ENCODE measurements around the gene PNPLA2. TPM values are rescaled to one million over a fixed set of nuclear protein-coding genes. Genes with fewer than 3 reads are reported as not detected.

The PNPLA2 gene
- polyA plus RNA-seq (2012; ENCODE audit: insufficient read length, low read depth) = 135 TPM

- TF ChIP-seq POLR2AphosphoS5 (IDR thresholded peaks at IDR 0.05; ENCODE audit: low read depth, low read length) (no peak), TAF1 (IDR thresholded peaks at IDR 0.05; ENCODE audit: borderline replicate concordance, insufficient read depth, low read length) (no peak), SIN3A (IDR thresholded peaks at IDR 0.05; ENCODE audit: borderline replicate concordance, insufficient read depth, low read length) (no peak), REST (IDR thresholded peaks at IDR 0.05; ENCODE audit: insufficient read depth in 1 of 2, low read depth in 2 of 2, low read length in 2 of 2) (no peak), FOXP2 (optimal IDR thresholded peaks at IDR 0.05; ENCODE audit: borderline replicate concordance, extremely low read depth, extremely low read length, insufficient read depth) (no peak)
These were observed at the start of gene PNPLA2 for GRCh38 chr11:818396-819128. TSS of gene PNPLA2 (plus strand) at chr11:818914. CDS start at chr11:819719, 805 bp downstream.

GRCh38 chr11:769887-770641, 48.6 kb upstream of the PNPLA2 start:
- TF ChIP-seq FOXP2 (optimal IDR thresholded peaks at IDR 0.05; ENCODE audit: borderline replicate concordance, extremely low read depth, extremely low read length, insufficient read depth) (no peak), POLR2AphosphoS5 (IDR thresholded peaks at IDR 0.05; ENCODE audit: low read depth, low read length) (no peak), TAF1 (IDR thresholded peaks at IDR 0.05; ENCODE audit: borderline replicate concordance, insufficient read depth, low read length) (no peak), REST (IDR thresholded peaks at IDR 0.05; ENCODE audit: insufficient read depth in 1 of 2, low read depth in 2 of 2, low read length in 2 of 2) (no peak), SIN3A (IDR thresholded peaks at IDR 0.05; ENCODE audit: borderline replicate concordance, insufficient read depth, low read length) (no peak)

GRCh38 chr11:770642-771616, 47.8 kb upstream of the PNPLA2 start:
- TF ChIP-seq POLR2AphosphoS5 (IDR thresholded peaks at IDR 0.05; ENCODE audit: low read depth, low read length) (no peak), REST (IDR thresholded peaks at IDR 0.05; ENCODE audit: insufficient read depth in 1 of 2, low read depth in 2 of 2, low read length in 2 of 2) (no peak), FOXP2 (optimal IDR thresholded peaks at IDR 0.05; ENCODE audit: borderline replicate concordance, extremely low read depth, extremely low read length, insufficient read depth) (no peak), SIN3A (IDR thresholded peaks at IDR 0.05; ENCODE audit: borderline replicate concordance, insufficient read depth, low read length) (no peak), TAF1 (IDR thresholded peaks at IDR 0.05; ENCODE audit: borderline replicate concordance, insufficient read depth, low read length) (no peak)

- TF ChIP-seq REST (IDR thresholded peaks at IDR 0.05; ENCODE audit: insufficient read depth in 1 of 2, low read depth in 2 of 2, low read length in 2 of 2) (no peak), TAF1 (IDR thresholded peaks at IDR 0.05; ENCODE audit: borderline replicate concordance, insufficient read depth, low read length) (no peak), SIN3A (IDR thresholded peaks at IDR 0.05; ENCODE audit: borderline replicate concordance, insufficient read depth, low read length) (no peak), FOXP2 (optimal IDR thresholded peaks at IDR 0.05; ENCODE audit: borderline replicate concordance, extremely low read depth, extremely low read length, insufficient read depth) (no peak), POLR2AphosphoS5 (IDR thresholded peaks at IDR 0.05; ENCODE audit: low read depth, low read length) (no peak)
These were observed 47.0 kb upstream of the PNPLA2 start for GRCh38 chr11:771617-772204.
